ENCODE results near the gene CRACR2A.

Gene CRACR2A

DNA sequence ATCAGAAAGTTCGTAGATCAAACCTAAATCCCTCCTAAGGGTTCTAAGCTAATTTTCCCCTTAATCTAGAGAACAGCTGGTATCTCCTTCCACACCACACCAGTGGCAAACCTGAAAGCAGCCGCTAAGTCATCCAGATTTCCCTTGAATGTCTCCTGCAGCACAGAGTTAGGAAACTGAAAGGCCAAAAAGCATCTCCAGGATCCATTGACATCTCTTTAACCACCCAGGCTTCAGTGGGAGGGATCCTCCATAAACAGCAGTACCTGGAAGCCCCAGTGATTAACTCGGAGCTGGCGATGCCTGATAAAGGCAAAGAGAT lies 47.6 kb downstream of the CRACR2A start:
- Histone ChIP-seq H3K9ac (ENCODE audit: low read length) (no peak overlapping the region), H2BK5ac (ENCODE audit: low read depth, low read length, poor library complexity) (no peak overlapping the region), H3K4me1 (ENCODE audit: control insufficient read depth in 1 of 2, insufficient read depth in 2 of 2, low read length in 2 of 2) (no peaks in the 10 kb centered on the region), H3K18ac (ENCODE audit: low read length) (no peak overlapping the region), H3K79me2 (ENCODE audit: control insufficient read depth, insufficient read depth, low read length, poor library complexity) (no peaks in the 10 kb centered on the region), H3K79me1 (ENCODE audit: low read length) (no peaks in the 10 kb centered on the region), H2BK12ac (ENCODE audit: low read length) (no peak overlapping the region), H3K27ac (ENCODE audit: low read depth, low read length) (no peak overlapping the region), H3K9me3 (ENCODE audit: insufficient read depth, low read depth, low read length) (no peaks in the 10 kb centered on the region), H4K12ac (ENCODE audit: low read depth, low read length) (no peak overlapping the region), H4K8ac (ENCODE audit: low read depth, low read length) (no peak overlapping the region), H3K4me2 (ENCODE audit: low read length) (no peak overlapping the region), H4K91ac (ENCODE audit: low read depth, low read length) (no peak overlapping the region), H3K14ac (ENCODE audit: low read length) (no peak overlapping the region), H2AK5ac (ENCODE audit: low read length) (no peak overlapping the region), H3K23ac (ENCODE audit: low read length) (no peak overlapping the region), H2AFZ (ENCODE audit: insufficient read depth, low read length, poor library complexity) (no peak overlapping the region), H3K27me3 (ENCODE audit: insufficient read depth, low read length) (no peaks in the 10 kb centered on the region), H3K36me3 (ENCODE audit: control insufficient read depth in 1 of 2, insufficient read depth in 2 of 2, low read length in 2 of 2) (no peaks in the 10 kb centered on the region), H2BK120ac (ENCODE audit: insufficient read depth, low read length, poor library complexity) (no peak overlapping the region), H3K4me3 (ENCODE audit: low read depth, low read length) (no peak overlapping the region), H3K4ac (ENCODE audit: low read depth, low read length) (no peak overlapping the region)
- DNase-seq, result no peak
- WGBS (ENCODE audit: extremely low coverage, insufficient coverage, insufficient read length), result no CpG with 5 or more reads among the region's 4 CpGs

- WGBS (ENCODE audit: extremely low coverage, insufficient coverage, insufficient read length), result no CpG with 5 or more reads among the region's 4 CpGs
- no peak overlapping the region for H3K14ac ChIP-seq (ENCODE audit: low read length)
- no peak overlapping the region for H2BK12ac ChIP-seq (ENCODE audit: low read length)
These were observed 48.2 kb downstream of the CRACR2A start for GRCh38 chr12:3704512-3705353.

DNA sequence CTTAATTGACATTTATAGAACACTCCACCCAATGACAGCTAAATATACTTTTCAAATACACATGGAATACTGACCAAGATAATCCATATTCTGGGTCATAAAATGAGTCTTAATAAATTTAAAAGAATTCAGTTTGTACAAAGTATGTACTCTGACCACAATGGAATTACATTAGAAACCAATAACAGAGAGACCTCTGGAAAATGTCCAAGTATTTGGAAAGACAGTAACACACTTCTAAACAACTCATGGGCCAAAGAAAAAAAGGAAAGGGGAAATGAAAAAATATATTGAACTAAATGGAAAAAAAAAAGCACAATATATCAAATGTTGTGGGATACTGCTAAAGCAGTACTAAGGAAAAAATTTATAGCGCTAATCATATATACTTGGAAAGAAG lies 52.0 kb downstream of the CRACR2A start:
- H2BK5ac ChIP-seq (ENCODE audit: low read depth, low read length, poor library complexity), result no peak overlapping the region
- no peak overlapping the region for H2BK120ac ChIP-seq (ENCODE audit: insufficient read depth, low read length, poor library complexity)
- no CpG with 5 or more reads among the region's 1 CpG for WGBS (ENCODE audit: extremely low coverage, insufficient coverage, insufficient read length)
- no peak overlapping the region for H3K14ac ChIP-seq (ENCODE audit: low read length)
- DNase-seq, result no peak
- no peaks in the 10 kb centered on the region for H3K79me2 ChIP-seq (ENCODE audit: control insufficient read depth, insufficient read depth, low read length, poor library complexity)
- H3K4ac ChIP-seq (ENCODE audit: low read depth, low read length), result no peak overlapping the region
- no peak overlapping the region for H3K18ac ChIP-seq (ENCODE audit: low read length)
- H3K9ac ChIP-seq (ENCODE audit: low read length), result no peak overlapping the region
- no peak overlapping the region for H2BK12ac ChIP-seq (ENCODE audit: low read length)
- H3K9me3 ChIP-seq (ENCODE audit: insufficient read depth, low read depth, low read length), result no peaks in the 10 kb centered on the region
- H3K36me3 ChIP-seq (ENCODE audit: control insufficient read depth in 1 of 2, insufficient read depth in 2 of 2, low read length in 2 of 2), result no peaks in the 10 kb centered on the region
- no peak overlapping the region for H3K4me2 ChIP-seq (ENCODE audit: low read length)
- no peak overlapping the region for H4K8ac ChIP-seq (ENCODE audit: low read depth, low read length)
- no peaks in the 10 kb centered on the region for H3K27me3 ChIP-seq (ENCODE audit: insufficient read depth, low read length)
- no peak overlapping the region for H3K4me3 ChIP-seq (ENCODE audit: low read depth, low read length)
- no peaks in the 10 kb centered on the region for H3K79me1 ChIP-seq (ENCODE audit: low read length)
- no peak overlapping the region for H4K91ac ChIP-seq (ENCODE audit: low read depth, low read length)
- no peak overlapping the region for H2AFZ ChIP-seq (ENCODE audit: insufficient read depth, low read length, poor library complexity)
- peaks cover 3 to 4% of the 10 kb centered on the region in 2 experiments for H3K4me1 ChIP-seq (ENCODE audit: control insufficient read depth in 1 of 2, insufficient read depth in 2 of 2, low read length in 2 of 2)
- no peak overlapping the region for H4K12ac ChIP-seq (ENCODE audit: low read depth, low read length)
- H3K27ac ChIP-seq (ENCODE audit: low read depth, low read length), result no peak overlapping the region
- H2AK5ac ChIP-seq (ENCODE audit: low read length), result no peak overlapping the region
- H3K23ac ChIP-seq (ENCODE audit: low read length), result no peak overlapping the region

More at GRCh38 chr12:3704512-3705353, 48.2 kb downstream of the CRACR2A start:
- Histone ChIP-seq H3K23ac (ENCODE audit: low read length) (no peak overlapping the region), H4K8ac (ENCODE audit: low read depth, low read length) (no peak overlapping the region), H4K91ac (ENCODE audit: low read depth, low read length) (no peak overlapping the region), H2AFZ (ENCODE audit: insufficient read depth, low read length, poor library complexity) (peak overlapping the region; percentile 35), H3K9me3 (ENCODE audit: insufficient read depth, low read depth, low read length) (no peaks in the 10 kb centered on the region), H4K12ac (ENCODE audit: low read depth, low read length) (no peak overlapping the region), H3K4me1 (ENCODE audit: control insufficient read depth in 1 of 2, insufficient read depth in 2 of 2, low read length in 2 of 2) (no peaks in the 10 kb centered on the region), H3K18ac (ENCODE audit: low read length) (no peak overlapping the region), H2BK5ac (ENCODE audit: low read depth, low read length, poor library complexity) (no peak overlapping the region), H3K27me3 (ENCODE audit: insufficient read depth, low read length) (no peaks in the 10 kb centered on the region), H3K36me3 (ENCODE audit: control insufficient read depth in 1 of 2, insufficient read depth in 2 of 2, low read length in 2 of 2) (no peaks in the 10 kb centered on the region), H3K27ac (ENCODE audit: low read depth, low read length) (no peak overlapping the region), H3K4me3 (ENCODE audit: low read depth, low read length) (no peak overlapping the region), H3K9ac (ENCODE audit: low read length) (no peak overlapping the region), H3K79me2 (ENCODE audit: control insufficient read depth, insufficient read depth, low read length, poor library complexity) (no peaks in the 10 kb centered on the region), H2BK120ac (ENCODE audit: insufficient read depth, low read length, poor library complexity) (no peak overlapping the region), H3K79me1 (ENCODE audit: low read length) (no peaks in the 10 kb centered on the region), H3K4me2 (ENCODE audit: low read length) (no peak overlapping the region), H2AK5ac (ENCODE audit: low read length) (no peak overlapping the region), H3K4ac (ENCODE audit: low read depth, low read length) (no peak overlapping the region)
- no peak for DNase-seq

- Histone ChIP-seq H3K9me3 (ENCODE audit: insufficient read depth, low read depth, low read length) (peaks cover 3% of the 10 kb centered on the region), H2AK5ac (ENCODE audit: low read length) (no peak overlapping the region), H2BK120ac (ENCODE audit: insufficient read depth, low read length, poor library complexity) (no peak overlapping the region), H2AFZ (ENCODE audit: insufficient read depth, low read length, poor library complexity) (no peak overlapping the region), H3K79me2 (ENCODE audit: control insufficient read depth, insufficient read depth, low read length, poor library complexity) (no peaks in the 10 kb centered on the region), H3K18ac (ENCODE audit: low read length) (no peak overlapping the region), H3K14ac (ENCODE audit: low read length) (no peak overlapping the region), H4K91ac (ENCODE audit: low read depth, low read length) (no peak overlapping the region), H3K4ac (ENCODE audit: low read depth, low read length) (no peak overlapping the region), H4K12ac (ENCODE audit: low read depth, low read length) (no peak overlapping the region), H2BK12ac (ENCODE audit: low read length) (no peak overlapping the region), H3K4me1 (ENCODE audit: control insufficient read depth in 1 of 2, insufficient read depth in 2 of 2, low read length in 2 of 2) (peaks cover 3 to 4% of the 10 kb centered on the region in 2 experiments), H2BK5ac (ENCODE audit: low read depth, low read length, poor library complexity) (no peak overlapping the region), H3K4me2 (ENCODE audit: low read length) (no peak overlapping the region), H3K9ac (ENCODE audit: low read length) (no peak overlapping the region), H3K4me3 (ENCODE audit: low read depth, low read length) (no peak overlapping the region), H3K27me3 (ENCODE audit: insufficient read depth, low read length) (no peaks in the 10 kb centered on the region), H3K23ac (ENCODE audit: low read length) (no peak overlapping the region), H3K79me1 (ENCODE audit: low read length) (no peaks in the 10 kb centered on the region), H3K36me3 (ENCODE audit: control insufficient read depth in 1 of 2, insufficient read depth in 2 of 2, low read length in 2 of 2) (no peaks in the 10 kb centered on the region), H4K8ac (ENCODE audit: low read depth, low read length) (no peak overlapping the region), H3K27ac (ENCODE audit: low read depth, low read length) (no peak overlapping the region)
- DNase-seq, result no peak
- no CpG with 5 or more reads among the region's 7 CpGs for WGBS (ENCODE audit: extremely low coverage, insufficient coverage, insufficient read length)
These were observed 54.5 kb downstream of the CRACR2A start for GRCh38 chr12:3698218-3698974.
